ENCODE data around the gene FXYD4. TPM values are rescaled to one million over a fixed set of nuclear protein-coding genes. Genes with fewer than 3 reads are reported as not detected.
"Not testable (repeated sequence)": the region's sequence is repeated elsewhere in the genome, so short reads cannot be mapped to it uniquely, and the experiment has no call there.

Gene FXYD4
- total and polyA plus RNA-seq, 2 experiments from 2014 or later = not detected

DNA sequence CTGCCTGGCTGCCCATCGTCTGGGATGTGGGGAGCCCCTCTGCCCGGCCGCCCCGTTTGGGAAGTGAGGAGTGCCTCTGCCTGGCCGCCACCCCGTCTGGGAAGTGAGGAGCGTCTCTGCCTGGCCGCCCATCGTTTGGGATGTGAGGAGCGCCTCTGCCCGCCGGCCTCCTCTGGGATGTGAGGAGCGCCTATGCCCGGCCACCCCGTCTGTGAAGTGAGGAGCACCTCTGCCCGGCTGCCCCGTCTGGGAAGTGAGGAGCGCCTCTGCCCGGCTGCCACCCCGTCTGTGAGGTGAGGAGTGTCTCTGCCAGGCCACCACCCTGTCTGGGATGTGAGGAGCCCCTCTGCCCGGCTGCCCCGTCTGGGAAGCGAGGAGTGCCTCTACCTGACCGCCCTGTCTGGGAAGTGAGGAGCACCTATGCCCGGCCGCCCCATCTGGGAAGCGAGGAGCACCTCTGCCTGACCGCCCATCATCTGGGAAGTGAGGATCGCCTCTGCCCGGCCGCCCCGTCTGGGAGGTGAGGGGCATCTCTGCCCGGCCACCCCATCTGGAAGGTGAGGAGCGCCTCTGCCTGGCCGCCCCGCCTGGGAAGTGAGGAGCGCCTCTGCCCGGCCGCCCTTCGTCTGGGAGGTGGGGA, 42.1 kb upstream of the FXYD4 start:
- H3K9me3 Mint-ChIP-seq = peaks cover 10% of the 10 kb centered on the region; the same call in 2 of the 3 replicates
- H3K36me3 ChIP-seq (ENCODE audit: insufficient read depth); H3K36me3 Mint-ChIP-seq (ENCODE audit: low read depth); H3K27me3 Mint-ChIP-seq (ENCODE audit: insufficient read depth, low read depth, poor library complexity); H2AFZ ChIP-seq; H3K27ac ChIP-seq (ENCODE audit: low read depth); H3K27me3 ChIP-seq (ENCODE audit: insufficient read depth); DNase-seq (ENCODE audit: low spot score); H3K4me3 ChIP-seq; H3K9me2 ChIP-seq (ENCODE audit: insufficient read depth); H3K27ac Mint-ChIP-seq; H3K4me3 Mint-ChIP-seq; ATAC-seq; H3F3A ChIP-seq (replicated peaks; ENCODE audit: low read depth); H3K79me2 ChIP-seq (replicated peaks; ENCODE audit: insufficient read depth); H4K20me1 ChIP-seq (replicated peaks; ENCODE audit: insufficient read depth); H3K4me1 ChIP-seq (ENCODE audit: insufficient read depth); H3K4me1 Mint-ChIP-seq; H3K4me2 ChIP-seq: not testable (repeated sequence)

DNA sequence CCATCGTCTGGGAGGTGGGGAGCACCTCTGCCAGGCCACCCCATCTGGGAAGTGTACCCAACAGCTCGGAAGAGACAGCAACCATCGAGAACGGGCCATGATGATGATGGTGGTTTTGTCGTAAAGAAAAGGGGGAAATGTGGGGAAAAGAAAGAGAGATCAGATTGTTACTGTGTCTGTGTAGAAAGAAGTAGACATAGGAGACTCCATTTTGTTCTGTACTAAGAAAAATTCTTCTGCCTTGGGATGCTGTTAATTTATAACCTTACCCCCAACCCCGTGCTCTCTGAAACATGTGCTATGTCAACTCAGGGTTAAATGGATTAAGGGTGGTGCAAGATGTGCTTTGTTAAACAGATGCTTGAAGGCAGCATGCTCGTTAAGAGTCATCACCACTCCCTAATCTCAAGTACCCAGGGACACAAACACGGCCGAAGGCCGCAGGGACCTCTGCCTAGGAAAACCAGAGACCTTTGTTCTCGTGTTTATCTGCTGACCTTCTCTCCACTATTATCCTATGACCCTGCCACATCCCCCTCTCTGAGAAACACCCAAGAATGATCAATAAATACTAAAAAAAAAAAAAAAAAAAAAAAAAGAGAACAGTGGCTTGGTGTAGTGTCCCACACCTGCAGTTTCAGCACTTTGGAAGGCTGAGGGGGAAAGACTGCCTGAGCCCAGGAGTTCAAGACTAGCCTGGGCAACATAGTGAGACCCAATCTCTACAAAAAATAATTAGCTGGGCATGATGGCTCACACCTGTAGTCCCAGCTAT, 41.2 kb upstream of the FXYD4 start:
- ATAC-seq; H3K36me3 ChIP-seq (ENCODE audit: insufficient read depth); H3K4me3 Mint-ChIP-seq; H3K36me3 Mint-ChIP-seq (ENCODE audit: low read depth); DNase-seq (ENCODE audit: low spot score); H4K20me1 ChIP-seq (replicated peaks; ENCODE audit: insufficient read depth); H3K27ac ChIP-seq (ENCODE audit: low read depth); H3K27me3 ChIP-seq (ENCODE audit: insufficient read depth); H3K27ac Mint-ChIP-seq; H3K4me1 ChIP-seq (ENCODE audit: insufficient read depth); H3K9me2 ChIP-seq (ENCODE audit: insufficient read depth); H3K4me3 ChIP-seq; H3K4me1 Mint-ChIP-seq; H3K4me2 ChIP-seq; H3K27me3 Mint-ChIP-seq (ENCODE audit: insufficient read depth, low read depth, poor library complexity); H3F3A ChIP-seq (replicated peaks; ENCODE audit: low read depth); H3K79me2 ChIP-seq (replicated peaks; ENCODE audit: insufficient read depth); H2AFZ ChIP-seq: not testable (repeated sequence)
- peaks cover 10% of the 10 kb centered on the region; the same call in 2 of the 3 replicates for H3K9me3 Mint-ChIP-seq

DNA sequence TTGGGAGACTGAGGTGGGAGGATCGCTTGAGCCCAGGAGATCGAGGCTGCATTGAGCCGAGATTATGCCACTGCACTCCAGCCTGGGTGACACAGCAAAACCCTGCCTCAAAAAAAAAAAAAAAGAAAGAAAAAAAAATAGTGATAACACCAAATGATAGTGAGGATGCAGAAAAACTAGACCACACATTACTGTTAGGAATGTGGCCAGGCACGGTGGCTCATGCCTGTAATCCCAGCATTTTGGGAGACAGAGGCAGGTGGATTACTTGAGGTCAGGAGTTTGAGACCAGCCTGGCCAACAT, 40.7 kb upstream of the FXYD4 start:
- not testable (repeated sequence) for DNase-seq (ENCODE audit: low spot score); H3K36me3 ChIP-seq (ENCODE audit: insufficient read depth); H3F3A ChIP-seq (replicated peaks; ENCODE audit: low read depth); H3K27ac Mint-ChIP-seq; H3K27me3 Mint-ChIP-seq (ENCODE audit: insufficient read depth, low read depth, poor library complexity); H3K27ac ChIP-seq (ENCODE audit: low read depth); H3K36me3 Mint-ChIP-seq (ENCODE audit: low read depth); H3K4me3 ChIP-seq; H3K4me1 ChIP-seq (ENCODE audit: insufficient read depth); H3K4me2 ChIP-seq; H2AFZ ChIP-seq; ATAC-seq; H4K20me1 ChIP-seq (replicated peaks; ENCODE audit: insufficient read depth); H3K4me3 Mint-ChIP-seq; H3K79me2 ChIP-seq (replicated peaks; ENCODE audit: insufficient read depth); H3K4me1 Mint-ChIP-seq; H3K9me2 ChIP-seq (ENCODE audit: insufficient read depth); H3K27me3 ChIP-seq (ENCODE audit: insufficient read depth)
- H3K9me3 Mint-ChIP-seq = peaks cover 10% of the 10 kb centered on the region; the same call in 2 of the 3 replicates

DNA sequence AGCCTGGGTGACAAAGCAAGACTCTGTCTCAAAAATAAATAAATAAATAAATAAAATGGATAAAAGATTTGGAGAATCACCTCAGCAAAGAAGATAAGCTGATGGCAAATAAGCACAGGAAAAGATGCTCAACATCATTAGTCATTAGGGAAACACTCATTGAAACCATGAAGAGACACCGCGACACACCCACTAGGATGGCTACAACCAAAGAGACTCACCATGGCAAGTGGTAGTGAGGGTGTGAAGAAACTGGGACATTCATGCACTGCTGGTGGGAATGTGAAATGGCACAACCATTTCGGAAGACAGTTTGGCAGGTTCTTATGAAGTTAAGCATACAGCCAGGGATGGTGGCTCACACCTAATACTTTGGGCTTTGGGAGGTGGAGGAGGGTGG, 37.8 kb upstream of the FXYD4 start:
- peaks cover 10% of the 10 kb centered on the region for H3K27me3 Mint-ChIP-seq (ENCODE audit: insufficient read depth, low read depth, poor library complexity)
- no peak overlapping the region for H3K4me3 Mint-ChIP-seq
- Histone ChIP-seq H3K79me2 (replicated peaks; ENCODE audit: insufficient read depth) (no peaks in the 10 kb centered on the region), H4K20me1 (replicated peaks; ENCODE audit: insufficient read depth) (no peaks in the 10 kb centered on the region), H3K4me1 (ENCODE audit: insufficient read depth) (peaks cover 20% of the 10 kb centered on the region), H2AFZ (no peak overlapping the region), H3K4me3 (no peak overlapping the region), H3K4me2 (no peak overlapping the region), H3K9me2 (ENCODE audit: insufficient read depth) (no peaks in the 10 kb centered on the region), H3K27me3 (ENCODE audit: insufficient read depth) (no peaks in the 10 kb centered on the region), H3K27ac (ENCODE audit: low read depth) (no peak overlapping the region), H3K36me3 (ENCODE audit: insufficient read depth) (no peaks in the 10 kb centered on the region), H3F3A (replicated peaks; ENCODE audit: low read depth) (peaks cover 3% of the 10 kb centered on the region; the same call in 1 of the 2 replicates)
- H3K4me1 Mint-ChIP-seq = peaks cover 17% of the 10 kb centered on the region
- H3K36me3 Mint-ChIP-seq (ENCODE audit: low read depth) = no peaks in the 10 kb centered on the region
- H3K9me3 Mint-ChIP-seq = peaks cover 4% of the 10 kb centered on the region; the same call in 2 of the 3 replicates
- ATAC-seq = no peak
- no peak for DNase-seq (ENCODE audit: low spot score)
- H3K27ac Mint-ChIP-seq = no peak overlapping the region
- TF ChIP-seq EZH2 (IDR thresholded peaks at IDR 0.05; ENCODE audit: low read depth, unreplicated experiment) = no peak
- TF ChIP-seq, protein P1, sequence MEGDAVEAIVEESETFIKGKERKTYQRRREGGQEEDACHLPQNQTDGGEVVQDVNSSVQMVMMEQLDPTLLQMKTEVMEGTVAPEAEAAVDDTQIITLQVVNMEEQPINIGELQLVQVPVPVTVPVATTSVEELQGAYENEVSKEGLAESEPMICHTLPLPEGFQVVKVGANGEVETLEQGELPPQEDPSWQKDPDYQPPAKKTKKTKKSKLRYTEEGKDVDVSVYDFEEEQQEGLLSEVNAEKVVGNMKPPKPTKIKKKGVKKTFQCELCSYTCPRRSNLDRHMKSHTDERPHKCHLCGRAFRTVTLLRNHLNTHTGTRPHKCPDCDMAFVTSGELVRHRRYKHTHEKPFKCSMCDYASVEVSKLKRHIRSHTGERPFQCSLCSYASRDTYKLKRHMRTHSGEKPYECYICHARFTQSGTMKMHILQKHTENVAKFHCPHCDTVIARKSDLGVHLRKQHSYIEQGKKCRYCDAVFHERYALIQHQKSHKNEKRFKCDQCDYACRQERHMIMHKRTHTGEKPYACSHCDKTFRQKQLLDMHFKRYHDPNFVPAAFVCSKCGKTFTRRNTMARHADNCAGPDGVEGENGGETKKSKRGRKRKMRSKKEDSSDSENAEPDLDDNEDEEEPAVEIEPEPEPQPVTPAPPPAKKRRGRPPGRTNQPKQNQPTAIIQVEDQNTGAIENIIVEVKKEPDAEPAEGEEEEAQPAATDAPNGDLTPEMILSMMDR (conservative IDR thresholded peaks at IDR 0.05; ENCODE audit: low read depth in 2 of 2) = no peak
- TF ChIP-seq, protein P2, sequence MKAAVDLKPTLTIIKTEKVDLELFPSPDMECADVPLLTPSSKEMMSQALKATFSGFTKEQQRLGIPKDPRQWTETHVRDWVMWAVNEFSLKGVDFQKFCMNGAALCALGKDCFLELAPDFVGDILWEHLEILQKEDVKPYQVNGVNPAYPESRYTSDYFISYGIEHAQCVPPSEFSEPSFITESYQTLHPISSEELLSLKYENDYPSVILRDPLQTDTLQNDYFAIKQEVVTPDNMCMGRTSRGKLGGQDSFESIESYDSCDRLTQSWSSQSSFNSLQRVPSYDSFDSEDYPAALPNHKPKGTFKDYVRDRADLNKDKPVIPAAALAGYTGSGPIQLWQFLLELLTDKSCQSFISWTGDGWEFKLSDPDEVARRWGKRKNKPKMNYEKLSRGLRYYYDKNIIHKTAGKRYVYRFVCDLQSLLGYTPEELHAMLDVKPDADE (IDR thresholded peaks at IDR 0.05) = no peak
